CD14-positive monocyte (primary cell): ENCODE measurements around the gene NR2F2. TPM values are rescaled to one million over a fixed set of nuclear protein-coding genes. Genes with fewer than 3 reads are reported as not detected.

Experiments used
- DNase-seq, 3 donors: peaks; one replicate each; pipeline ENCODE4 v3.0.0-alpha.2; 2011 to 2022
- H2AFZ ChIP-seq: 2 replicates; pipeline ENCODE4 v1.6.0; 2012; ENCODE audit warnings: mild to moderate bottlenecking, low read depth, low read length, inconsistent platforms; ENCODE audit not compliant: insufficient read depth, poor library complexity, severe bottlenecking
- H3K27ac ChIP-seq, 2 donors: 1 replicate in 1 of 2; 2 replicates in 1 of 2; pipeline ENCODE4 v1.5.1; 2012 to 2013; ENCODE audit warnings: low read length in 2 of 2, control low read depth in 1 of 2, inconsistent platforms in 1 of 2, low read depth in 1 of 2, mild to moderate bottlenecking in 1 of 2
- H3K27me3 ChIP-seq, 2 donors: one replicate each; pipeline versions ENCODE4 v1.6.0 to v1.6.1; 2011 to 2013; ENCODE audit warnings: low read length in 2 of 2; ENCODE audit not compliant: control insufficient read depth in 2 of 2, insufficient read depth in 2 of 2
- H3K36me3 ChIP-seq, 2 donors: replicated peaks in 1 of 2; 1 replicate in 1 of 2; 2 replicates in 1 of 2; pipeline versions ENCODE4 v1.5.1 to v1.6.1; 2012 to 2013; ENCODE audit warnings: low read length in 2 of 2, control low read depth in 1 of 2, inconsistent platforms in 1 of 2, mild to moderate bottlenecking in 1 of 2; ENCODE audit not compliant: insufficient read depth in 2 of 2, control insufficient read depth in 1 of 2
- H3K4me1 ChIP-seq, 2 donors: 1 replicate in 1 of 2; 2 replicates in 1 of 2; pipeline versions ENCODE4 v1.5.1 to v1.6.1; 2012 to 2013; ENCODE audit warnings: low read length in 2 of 2, control low read depth in 1 of 2, inconsistent platforms in 1 of 2, mild to moderate bottlenecking in 1 of 2, moderate library complexity in 1 of 2; ENCODE audit not compliant: insufficient read depth in 2 of 2, control insufficient read depth in 1 of 2
- H3K4me2 ChIP-seq: replicated peaks from 2 replicates; pipeline ENCODE3; 2012; ENCODE audit warnings: low read length, moderate library complexity, mild to moderate bottlenecking; ENCODE audit not compliant: poor library complexity, severe bottlenecking; ENCODE audit errors: extremely low read depth
- H3K4me3 ChIP-seq, 3 experiments: fragments of 200-600 bp in 1 of 3; sonication (generic) in 1 of 3; replicated peaks in 1 of 3; 1 replicate in 2 of 3; 2 replicates in 1 of 3; pipeline ENCODE4 v1.5.1; 2011 to 2013; ENCODE audit warnings: low read length in 3 of 3, mild to moderate bottlenecking in 3 of 3, control low read depth in 2 of 3, low read depth in 2 of 3, inconsistent platforms in 1 of 3, moderate library complexity in 1 of 3
- H3K79me2 ChIP-seq: 2 replicates; pipeline ENCODE4 v1.6.0; 2012; ENCODE audit warnings: mild to moderate bottlenecking, control low read depth, inconsistent platforms, low read length, moderate library complexity; ENCODE audit not compliant: insufficient read depth
- H3K9ac ChIP-seq: 2 replicates; pipeline ENCODE4 v1.6.0; 2017; ENCODE audit warnings: low read length, mild to moderate bottlenecking; ENCODE audit not compliant: insufficient read depth, poor library complexity, severe bottlenecking
- H3K9me3 ChIP-seq, 2 donors: replicated peaks in 1 of 2; 1 replicate in 1 of 2; 2 replicates in 1 of 2; pipeline versions ENCODE4 v1.5.1 to v1.6.1; 2012 to 2013; ENCODE audit warnings: low read length in 2 of 2, control low read depth in 1 of 2; ENCODE audit not compliant: control insufficient read depth in 1 of 2, insufficient read depth in 1 of 2
- H4K20me1 ChIP-seq: 2 replicates; pipeline ENCODE4 v1.6.0; 2012; ENCODE audit warnings: mild to moderate bottlenecking, low read length, control low read depth, moderate library complexity; ENCODE audit not compliant: insufficient read depth
- H3K27ac Mint-ChIP-seq, 7 donors: one replicate each; pipeline ENCODE4 v1.8.0; 2020; ENCODE audit warnings: mild to moderate bottlenecking in 7 of 7, mixed read lengths in 7 of 7, moderate library complexity in 6 of 7, inconsistent platforms in 2 of 7
- H3K27me3 Mint-ChIP-seq, 3 donors: one replicate each; pipeline ENCODE4 v1.8.0; 2021 to 2022; ENCODE audit warnings: low read depth in 3 of 3, mild to moderate bottlenecking in 3 of 3, mixed read lengths in 3 of 3, moderate library complexity in 3 of 3, inconsistent platforms in 1 of 3
- H3K36me3 Mint-ChIP-seq, 2 donors: one replicate each; pipeline ENCODE4 v1.8.0; 2020; ENCODE audit warnings: mixed read lengths in 2 of 2, inconsistent platforms in 1 of 2, mild to moderate bottlenecking in 1 of 2
- H3K4me1 Mint-ChIP-seq: one replicate; pipeline ENCODE4 v1.8.0; 2020; ENCODE audit warnings: mild to moderate bottlenecking, mixed read lengths
- H3K4me3 Mint-ChIP-seq, 2 donors: one replicate each; pipeline ENCODE4 v1.8.0; 2020; ENCODE audit warnings: mild to moderate bottlenecking in 2 of 2, mixed read lengths in 2 of 2, moderate library complexity in 1 of 2
- H3K9me3 Mint-ChIP-seq, 7 donors: one replicate each; pipeline ENCODE4 v1.8.0; 2020 to 2022; ENCODE audit warnings: mixed read lengths in 7 of 7, mild to moderate bottlenecking in 6 of 7, moderate library complexity in 6 of 7, inconsistent platforms in 2 of 7
- WGBS: methylation state at CpG from one replicate; pipeline ENCODE4 v1.1.5; 2013; ENCODE audit warnings: missing lambda C conversion rate; ENCODE audit not compliant: insufficient coverage; 5-methylcytosine and 5-hydroxymethylcytosine counted together
- intact Hi-C, 2 donors: fragments of 100-400 bp; cut with micrococcal nuclease; formaldehyde crosslinking; loops; one replicate each; pipeline versions ENCODE4 v1.15.0 to v1.15.1; 2023
- polyA plus RNA-seq, 3 donors: library from polyadenylated mRNA; depleted of rRNA in 1 of 3; unstranded in 2 of 3; stranded (reverse) in 1 of 3; fragments of 300-500 nt in 2 of 3; fragments of >200 nt in 1 of 3; fragmentation: Illumina TruSeq in 2 of 3; gene quantifications; 1 replicate in 2 of 3; 2 replicates in 1 of 3; pipeline ENCODE4 v1.2.3, GENCODE V29; 2012 to 2021
- TF ChIP-seq, protein P1 (sequence below): fragments of 200-600 bp; IDR thresholded peaks from one replicate; pipeline ENCODE4 v1.8.0; 2022; ENCODE audit warnings: antibody characterized with exemption, mild to moderate bottlenecking

Gene NR2F2
- polyA plus RNA-seq, 3 donors = not detected

DNA sequence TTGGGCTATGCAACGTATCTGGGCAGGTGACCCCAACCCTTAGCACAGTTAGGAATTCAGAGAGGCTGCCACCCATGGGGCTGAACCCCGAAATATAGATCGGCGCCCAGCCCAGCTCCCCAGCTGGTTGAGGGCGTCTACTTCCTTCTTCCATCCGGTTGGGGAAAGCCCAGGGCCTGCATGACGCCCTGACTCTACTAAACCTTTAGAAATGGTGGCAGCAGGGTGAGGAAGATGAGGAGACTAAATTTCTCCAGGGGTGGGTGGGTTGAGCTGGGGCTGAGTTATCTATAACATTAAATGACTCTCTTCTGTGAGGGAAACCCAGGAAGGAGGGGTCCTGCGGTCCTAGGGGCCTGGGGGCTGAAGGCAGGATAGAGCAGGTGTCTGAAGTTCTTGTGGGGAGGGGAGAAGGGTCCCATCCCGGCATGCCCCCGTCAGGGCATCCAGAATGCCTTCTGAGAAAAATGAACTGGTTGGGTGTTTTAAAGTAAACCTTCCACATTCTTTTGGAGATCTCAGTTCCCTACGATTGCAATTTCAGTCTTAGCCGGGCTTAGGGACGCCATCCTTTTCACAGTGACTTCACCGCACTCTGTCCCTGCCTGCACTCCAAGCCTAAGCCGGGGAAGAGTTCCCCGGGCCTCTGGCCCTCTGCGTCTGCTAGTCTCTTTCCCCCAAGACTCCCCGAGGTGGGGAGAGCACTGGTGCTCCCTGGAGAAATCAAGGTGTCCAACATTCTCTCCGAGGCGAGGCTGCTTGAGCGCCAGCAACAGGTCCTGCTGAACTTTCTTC, 28.5 kb downstream of the NR2F2 start:
- Histone ChIP-seq H2AFZ (no peak overlapping the region), H3K9me3 (peaks cover 4 to 78% of the 10 kb centered on the region in 2 donors), H3K4me2 (no peak overlapping the region), H3K9ac (no peak overlapping the region), H3K4me3 (no peak overlapping the region), H3K27ac (no peak overlapping the region), H4K20me1 (no peaks in the 10 kb centered on the region), H3K79me2 (no peaks in the 10 kb centered on the region), H3K36me3 (no peaks in the 10 kb centered on the region), H3K27me3 (peaks cover 93 to 100% of the 10 kb centered on the region in 2 donors), H3K4me1 (peaks cover 14 to 19% of the 10 kb centered on the region in 2 donors)
- no peak overlapping the region for H3K4me3 Mint-ChIP-seq
- H3K27me3 Mint-ChIP-seq = peaks cover 0 to 68% (median 66%) of the 10 kb centered on the region in 3 donors
- 3% methylated on average over 16 of the region's 21 CpGs for WGBS
- DNase-seq = peak in 1 of 3 donors; percentile 51
- intact Hi-C loops = loop anchor here (10.0 kb wide), 1 partner anchor 876 kb away; no protein-coding TSS in a partner anchor
- peaks cover 7 to 16% of the 10 kb centered on the region in 2 donors for H3K36me3 Mint-ChIP-seq
- TF ChIP-seq, protein P1, sequence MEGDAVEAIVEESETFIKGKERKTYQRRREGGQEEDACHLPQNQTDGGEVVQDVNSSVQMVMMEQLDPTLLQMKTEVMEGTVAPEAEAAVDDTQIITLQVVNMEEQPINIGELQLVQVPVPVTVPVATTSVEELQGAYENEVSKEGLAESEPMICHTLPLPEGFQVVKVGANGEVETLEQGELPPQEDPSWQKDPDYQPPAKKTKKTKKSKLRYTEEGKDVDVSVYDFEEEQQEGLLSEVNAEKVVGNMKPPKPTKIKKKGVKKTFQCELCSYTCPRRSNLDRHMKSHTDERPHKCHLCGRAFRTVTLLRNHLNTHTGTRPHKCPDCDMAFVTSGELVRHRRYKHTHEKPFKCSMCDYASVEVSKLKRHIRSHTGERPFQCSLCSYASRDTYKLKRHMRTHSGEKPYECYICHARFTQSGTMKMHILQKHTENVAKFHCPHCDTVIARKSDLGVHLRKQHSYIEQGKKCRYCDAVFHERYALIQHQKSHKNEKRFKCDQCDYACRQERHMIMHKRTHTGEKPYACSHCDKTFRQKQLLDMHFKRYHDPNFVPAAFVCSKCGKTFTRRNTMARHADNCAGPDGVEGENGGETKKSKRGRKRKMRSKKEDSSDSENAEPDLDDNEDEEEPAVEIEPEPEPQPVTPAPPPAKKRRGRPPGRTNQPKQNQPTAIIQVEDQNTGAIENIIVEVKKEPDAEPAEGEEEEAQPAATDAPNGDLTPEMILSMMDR = no peak
- no peak overlapping the region for H3K27ac Mint-ChIP-seq
- H3K9me3 Mint-ChIP-seq = peaks cover 2 to 45% (median 27%) of the 10 kb centered on the region in 7 donors
- H3K4me1 Mint-ChIP-seq = peaks cover 32% of the 10 kb centered on the region

DNA sequence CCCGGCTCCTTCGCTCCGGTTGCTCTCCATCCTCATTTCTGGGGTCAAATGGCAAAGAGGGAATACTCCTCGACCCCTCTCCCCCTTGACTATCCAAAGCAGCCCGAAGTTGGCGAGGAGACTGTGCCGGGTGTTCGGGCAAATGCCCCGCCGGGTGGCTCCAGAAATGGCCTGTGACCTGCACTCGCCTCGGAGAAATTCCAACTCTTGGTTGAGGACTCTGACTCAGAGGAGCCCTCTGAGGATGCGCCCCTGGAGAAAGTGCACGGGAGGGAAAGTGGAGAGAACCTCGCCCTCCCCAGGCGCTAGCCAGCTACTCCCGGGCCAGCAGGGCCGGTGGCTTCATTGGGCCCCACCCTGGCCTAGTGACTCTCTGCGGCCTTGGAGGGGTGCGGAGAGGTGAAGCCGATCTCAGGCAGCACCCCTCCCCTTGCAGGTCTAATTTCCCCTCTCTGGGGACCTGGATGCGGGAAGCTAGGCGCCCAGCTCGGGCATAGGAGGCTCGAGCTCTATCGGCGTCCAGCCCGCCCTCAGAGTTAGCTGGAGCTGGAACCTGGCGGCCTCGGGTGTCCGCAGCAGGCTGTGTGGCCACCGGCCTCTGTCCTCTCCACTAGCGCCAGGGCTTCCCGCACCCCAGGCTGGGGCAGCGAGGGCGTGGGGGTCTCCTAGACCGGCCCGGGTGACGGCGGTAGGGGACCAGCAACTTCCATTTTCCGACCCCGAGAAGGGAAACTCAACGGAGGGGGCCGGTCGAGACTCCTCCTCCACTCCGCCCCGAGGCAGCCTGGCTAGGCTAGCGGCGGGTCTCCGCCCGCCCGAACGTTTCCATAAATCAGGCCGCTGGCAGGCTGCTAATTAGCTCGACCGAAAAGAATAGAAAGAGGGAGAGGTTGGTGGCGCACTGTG, 29.4 kb downstream of the NR2F2 start:
- no peaks in the 10 kb centered on the region for H3K36me3 ChIP-seq
- TF ChIP-seq, protein P1 = no peak
- intact Hi-C loops = loop anchor here (10.0 kb wide), 1 partner anchor 875 kb away; no protein-coding TSS in a partner anchor
- H3K4me3 ChIP-seq = no peak overlapping the region
- Mint-ChIP-seq H3K27ac (peak overlapping the region in 1 of 7 donors; percentile 18), H3K9me3 (peaks cover 2 to 46% (median 27%) of the 10 kb centered on the region in 7 donors), H3K36me3 (peaks cover 7 to 16% of the 10 kb centered on the region in 2 donors), H3K27me3 (peaks cover 0 to 76% (median 74%) of the 10 kb centered on the region in 3 donors), H3K4me3 (no peak overlapping the region), H3K4me1 (peaks cover 32% of the 10 kb centered on the region)
- no peak overlapping the region for H3K9ac ChIP-seq
- H2AFZ ChIP-seq = no peak overlapping the region
- no peak overlapping the region for H3K4me2 ChIP-seq
- no peaks in the 10 kb centered on the region for H4K20me1 ChIP-seq
- DNase-seq = no peak
- H3K4me1 ChIP-seq = peaks cover 14 to 19% of the 10 kb centered on the region in 2 donors
- H3K79me2 ChIP-seq = no peaks in the 10 kb centered on the region
- peaks cover 4 to 75% of the 10 kb centered on the region in 2 donors for H3K9me3 ChIP-seq
- 2% methylated on average over 57 of the region's 57 CpGs for WGBS
- no peak overlapping the region for H3K27ac ChIP-seq
- H3K27me3 ChIP-seq = peaks cover 93 to 100% of the 10 kb centered on the region in 2 donors
